Loucy (cell line): ENCODE data around the gene S100A13.

ENCODE experiments used
- EZH2phosphoT487 ChIP-seq: fragments of 200-600 bp; IDR thresholded peaks from 2 replicates; pipeline ENCODE4 v1.6.1; 2018; ENCODE audit warnings: antibody characterized with exemption, mild to moderate bottlenecking, moderate library complexity, borderline replicate concordance
- TF ChIP-seq, protein P1 (sequence below): fragments of 200-600 bp; sonication (generic); conservative IDR thresholded peaks from 2 replicates; pipeline ENCODE4 v1.5.1; 2014; ENCODE audit warnings: mild to moderate bottlenecking, antibody characterized with exemption, low read length

- TF ChIP-seq, protein P1, sequence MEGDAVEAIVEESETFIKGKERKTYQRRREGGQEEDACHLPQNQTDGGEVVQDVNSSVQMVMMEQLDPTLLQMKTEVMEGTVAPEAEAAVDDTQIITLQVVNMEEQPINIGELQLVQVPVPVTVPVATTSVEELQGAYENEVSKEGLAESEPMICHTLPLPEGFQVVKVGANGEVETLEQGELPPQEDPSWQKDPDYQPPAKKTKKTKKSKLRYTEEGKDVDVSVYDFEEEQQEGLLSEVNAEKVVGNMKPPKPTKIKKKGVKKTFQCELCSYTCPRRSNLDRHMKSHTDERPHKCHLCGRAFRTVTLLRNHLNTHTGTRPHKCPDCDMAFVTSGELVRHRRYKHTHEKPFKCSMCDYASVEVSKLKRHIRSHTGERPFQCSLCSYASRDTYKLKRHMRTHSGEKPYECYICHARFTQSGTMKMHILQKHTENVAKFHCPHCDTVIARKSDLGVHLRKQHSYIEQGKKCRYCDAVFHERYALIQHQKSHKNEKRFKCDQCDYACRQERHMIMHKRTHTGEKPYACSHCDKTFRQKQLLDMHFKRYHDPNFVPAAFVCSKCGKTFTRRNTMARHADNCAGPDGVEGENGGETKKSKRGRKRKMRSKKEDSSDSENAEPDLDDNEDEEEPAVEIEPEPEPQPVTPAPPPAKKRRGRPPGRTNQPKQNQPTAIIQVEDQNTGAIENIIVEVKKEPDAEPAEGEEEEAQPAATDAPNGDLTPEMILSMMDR: no peak
- no peak for TF ChIP-seq EZH2phosphoT487
Observed at GRCh38 chr1:153635872-153636271, 8.6 kb upstream of the S100A13 start.
